DND-41 (cell line): ENCODE measurements around the gene PREX1.

ENCODE experiments used
- ATAC-seq: fragments of 200-7000 bp; cut with Tn5 transposase; 3 replicates; pipeline ENCODE4 v1.9.1; 2021; ENCODE audit warnings: low read depth; ENCODE audit not compliant: insufficient read depth
- DNase-seq: peaks from one replicate; pipeline ENCODE4 v3.0.0-alpha.2; 2020
- H2AFZ ChIP-seq: 2 replicates; pipeline ENCODE4 v1.6.0; 2012; ENCODE audit warnings: low read depth, low read length
- H3K27ac ChIP-seq: 2 replicates; pipeline ENCODE4 v1.5.1; 2012; ENCODE audit warnings: low read length, inconsistent platforms
- H3K27me3 ChIP-seq: fragments of 200-600 bp; sonication (generic); 2 replicates; pipeline ENCODE4 v1.6.0; 2012; ENCODE audit warnings: low read length, mild to moderate bottlenecking, inconsistent platforms; ENCODE audit not compliant: insufficient read depth, poor library complexity
- H3K36me3 ChIP-seq: 2 replicates; pipeline ENCODE4 v1.5.1; 2012; ENCODE audit warnings: low read length, inconsistent platforms; ENCODE audit not compliant: insufficient read depth
- H3K4me1 ChIP-seq: 2 replicates; pipeline ENCODE4 v1.5.1; 2012; ENCODE audit warnings: mild to moderate bottlenecking, low read length; ENCODE audit not compliant: insufficient read depth
- H3K4me2 ChIP-seq: 2 replicates; pipeline ENCODE4 v1.6.0; 2012; ENCODE audit warnings: mild to moderate bottlenecking, moderate library complexity, low read length, inconsistent platforms; ENCODE audit not compliant: insufficient read depth
- H3K4me3 ChIP-seq, 2 experiments: fragments of 200-600 bp in 1 of 2; shearing (Covaris generic) in 1 of 2; 2 replicates each; pipeline ENCODE4 v1.5.1; 2012 to 2016; ENCODE audit warnings: inconsistent platforms in 2 of 2, low read length in 2 of 2, mild to moderate bottlenecking in 2 of 2, low read depth in 1 of 2, moderate library complexity in 1 of 2
- H3K79me2 ChIP-seq: 2 replicates; pipeline ENCODE4 v1.6.0; 2012; ENCODE audit warnings: low read length, inconsistent platforms; ENCODE audit not compliant: insufficient read depth
- H3K9ac ChIP-seq: 2 replicates; pipeline ENCODE4 v1.6.0; 2012; ENCODE audit warnings: low read depth, mild to moderate bottlenecking, inconsistent platforms, low read length, moderate library complexity
- H3K9me3 ChIP-seq: 2 replicates; pipeline ENCODE4 v1.5.1; 2012; ENCODE audit warnings: low read length, moderate library complexity, mild to moderate bottlenecking, inconsistent platforms; ENCODE audit not compliant: insufficient read depth, severe bottlenecking
- H4K20me1 ChIP-seq: 2 replicates; pipeline ENCODE4 v1.6.0; 2012; ENCODE audit warnings: low read length; ENCODE audit not compliant: insufficient read depth
- CTCF ChIP-seq: IDR thresholded peaks from 2 replicates; pipeline ENCODE4 v1.5.1; 2012; ENCODE audit warnings: borderline replicate concordance, low read length, moderate library complexity, mild to moderate bottlenecking; ENCODE audit not compliant: poor library complexity, severe bottlenecking; ENCODE audit errors: extremely low read depth
- EZH2 ChIP-seq: IDR thresholded peaks from 3 replicates; pipeline ENCODE4 v1.6.1; 2012; ENCODE audit warnings: borderline replicate concordance, low read depth, mild to moderate bottlenecking, moderate library complexity, low read length, inconsistent platforms; ENCODE audit not compliant: severe bottlenecking

The PREX1 gene

GRCh38 chr20:48639899-48640298 lies 187.9 kb downstream of the PREX1 start:
- peaks cover 6% of the 10 kb centered on the region; the same call in 1 of the 2 replicates for H4K20me1 ChIP-seq
- TF ChIP-seq CTCF (no peak), EZH2 (no peak)
- no peak for ATAC-seq

GRCh38 chr20:48638546-48638945 lies 189.3 kb downstream of the PREX1 start:
- ATAC-seq, result no peak
- TF ChIP-seq CTCF, result no peak
- no peak for TF ChIP-seq EZH2
- DNase-seq, result no peak
- Histone ChIP-seq H3K36me3 (no peaks in the 10 kb centered on the region), H3K27me3 (no peaks in the 10 kb centered on the region), H2AFZ (no peak overlapping the region), H3K4me1 (no peaks in the 10 kb centered on the region), H3K79me2 (no peaks in the 10 kb centered on the region), H3K4me3 (no peak overlapping the region), H3K4me2 (no peak overlapping the region), H4K20me1 (peaks cover 6% of the 10 kb centered on the region; the same call in 1 of the 2 replicates), H3K27ac (no peak overlapping the region), H3K9me3 (no peaks in the 10 kb centered on the region), H3K9ac (no peak overlapping the region)

More at GRCh38 chr20:48639899-48640298, 187.9 kb downstream of the PREX1 start:
- no peaks in the 10 kb centered on the region for H3K9me3 ChIP-seq
- no peaks in the 10 kb centered on the region for H3K36me3 ChIP-seq
- no peak overlapping the region for H2AFZ ChIP-seq
- no peak overlapping the region for H3K4me3 ChIP-seq
- no peak overlapping the region for H3K9ac ChIP-seq
- no peak overlapping the region for H3K27ac ChIP-seq
- no peaks in the 10 kb centered on the region for H3K27me3 ChIP-seq
- no peaks in the 10 kb centered on the region for H3K4me1 ChIP-seq
- no peak for DNase-seq
- H3K79me2 ChIP-seq, result no peaks in the 10 kb centered on the region
- H3K4me2 ChIP-seq, result no peak overlapping the region

GRCh38 chr20:48637461-48637860 lies 190.3 kb downstream of the PREX1 start:
- H3K27me3 ChIP-seq, result no peaks in the 10 kb centered on the region
- H3K9ac ChIP-seq, result no peak overlapping the region
- TF ChIP-seq EZH2, result no peak
- TF ChIP-seq CTCF, result no peak
- DNase-seq (no peak), ATAC-seq (no peak)
- peaks cover 6% of the 10 kb centered on the region; the same call in 1 of the 2 replicates for H4K20me1 ChIP-seq
- H3K79me2 ChIP-seq, result no peaks in the 10 kb centered on the region
- no peaks in the 10 kb centered on the region for H3K36me3 ChIP-seq
- H3K4me2 ChIP-seq, result no peak overlapping the region
- no peak overlapping the region for H2AFZ ChIP-seq
- no peaks in the 10 kb centered on the region for H3K9me3 ChIP-seq
- no peak overlapping the region for H3K4me3 ChIP-seq
- no peak overlapping the region for H3K27ac ChIP-seq
- H3K4me1 ChIP-seq, result no peaks in the 10 kb centered on the region

GRCh38 chr20:48636301-48636700 lies 191.5 kb downstream of the PREX1 start:
- ATAC-seq, result no peak; the same call in 2 of the 3 replicates
- peaks cover 6% of the 10 kb centered on the region; the same call in 1 of the 2 replicates for H4K20me1 ChIP-seq
- H3K9me3 ChIP-seq, result no peaks in the 10 kb centered on the region
- H3K27ac ChIP-seq, result no peak overlapping the region
- H3K4me1 ChIP-seq, result no peaks in the 10 kb centered on the region
- no peak for DNase-seq
- H3K4me3 ChIP-seq, result no peak overlapping the region
- H3K36me3 ChIP-seq, result no peaks in the 10 kb centered on the region
- H3K79me2 ChIP-seq, result no peaks in the 10 kb centered on the region
- H3K9ac ChIP-seq, result no peak overlapping the region
- no peak overlapping the region for H2AFZ ChIP-seq
- H3K4me2 ChIP-seq, result no peak overlapping the region
- H3K27me3 ChIP-seq, result no peaks in the 10 kb centered on the region
- TF ChIP-seq CTCF (no peak), EZH2 (no peak)
